ACC112 (cell line): ENCODE results near the gene MBLAC2.

Experiments used
- H2AFZ ChIP-seq: fragments of 200-600 bp; sonication (generic); one replicate; pipeline ENCODE4 v1.6.0; 2017; ENCODE audit warnings: antibody characterized with exemption, low read length; ENCODE audit not compliant: unreplicated experiment
- H3K27ac ChIP-seq: fragments of 200-600 bp; sonication (generic); 2 replicates; pipeline ENCODE4 v1.5.1; 2014; ENCODE audit warnings: low read depth, mild to moderate bottlenecking, antibody characterized with exemption, low read length, moderate library complexity
- H3K27me3 ChIP-seq: fragments of 200-600 bp; sonication (generic); 2 replicates; pipeline ENCODE4 v1.6.1; 2014; ENCODE audit warnings: mild to moderate bottlenecking, antibody characterized with exemption, low read length, moderate library complexity, mixed read lengths; ENCODE audit not compliant: insufficient read depth
- H3K36me3 ChIP-seq: fragments of 200-600 bp; sonication (generic); 2 replicates; pipeline ENCODE4 v1.6.1; 2016; ENCODE audit warnings: mild to moderate bottlenecking, antibody characterized with exemption, low read length, moderate library complexity, mixed read lengths; ENCODE audit not compliant: insufficient read depth
- H3K4me1 ChIP-seq: fragments of 200-600 bp; sonication (generic); one replicate; pipeline ENCODE4 v1.6.1; 2016; ENCODE audit warnings: low read length, mixed read lengths; ENCODE audit not compliant: insufficient read depth, unreplicated experiment, control insufficient read depth
- H3K4me3 ChIP-seq: fragments of 200-600 bp; sonication (generic); 2 replicates; pipeline ENCODE4 v1.5.1; 2014; ENCODE audit warnings: mild to moderate bottlenecking, low read depth, low read length
- H3K79me2 ChIP-seq: fragments of 200-600 bp; sonication (generic); one replicate; pipeline ENCODE4 v1.6.0; 2016; ENCODE audit warnings: low read length; ENCODE audit not compliant: control insufficient read depth, unreplicated experiment, insufficient read depth

Gene MBLAC2

GRCh38 chr5:90484540-90484939 is 10.0 kb upstream of the MBLAC2 start:
- H3K4me1 ChIP-seq: peaks cover 15% of the 10 kb centered on the region
- H3K27me3 ChIP-seq: no peaks in the 10 kb centered on the region
- H3K27ac ChIP-seq: no peak overlapping the region
- H2AFZ ChIP-seq: no peak overlapping the region
- peaks cover 6% of the 10 kb centered on the region; the same call in 1 of the 2 replicates for H3K36me3 ChIP-seq
- H3K4me3 ChIP-seq: no peak overlapping the region
- H3K79me2 ChIP-seq: no peaks in the 10 kb centered on the region

GRCh38 chr5:90483206-90483605 is 8.6 kb upstream of the MBLAC2 start:
- Histone ChIP-seq H3K27me3 (no peaks in the 10 kb centered on the region), H3K4me3 (no peak overlapping the region), H3K4me1 (peaks cover 12% of the 10 kb centered on the region), H2AFZ (no peak overlapping the region), H3K79me2 (no peaks in the 10 kb centered on the region), H3K27ac (no peak overlapping the region), H3K36me3 (peaks cover 6% of the 10 kb centered on the region; the same call in 1 of the 2 replicates)

GRCh38 chr5:90480699-90481098 is 6.1 kb upstream of the MBLAC2 start:
- no peak overlapping the region for H2AFZ ChIP-seq
- no peak overlapping the region for H3K4me3 ChIP-seq
- no peaks in the 10 kb centered on the region for H3K36me3 ChIP-seq
- H3K79me2 ChIP-seq: peaks cover 9% of the 10 kb centered on the region
- H3K4me1 ChIP-seq: peaks cover 18% of the 10 kb centered on the region
- H3K27me3 ChIP-seq: no peaks in the 10 kb centered on the region
- H3K27ac ChIP-seq: no peak overlapping the region

- Histone ChIP-seq H3K79me2 (peaks cover 16% of the 10 kb centered on the region), H3K4me1 (peaks cover 18% of the 10 kb centered on the region), H3K27ac (peak overlapping the region; percentile 19; the same call in 1 of the 2 replicates), H3K27me3 (no peaks in the 10 kb centered on the region), H3K36me3 (no peaks in the 10 kb centered on the region), H2AFZ (no peak overlapping the region), H3K4me3 (no peak overlapping the region)
These were observed 5.2 kb upstream of the MBLAC2 start for GRCh38 chr5:90479611-90480385.

GRCh38 chr5:90477621-90478215 is 3.1 kb upstream of the MBLAC2 start:
- Histone ChIP-seq H3K27ac (0 out of 2 replicates have a peak overlapping the region, but pooled peaks have one; percentile 2), H2AFZ (peak overlapping the region; percentile 69), H3K4me1 (peaks cover 13% of the 10 kb centered on the region), H3K4me3 (peak overlapping the region; percentile 62), H3K79me2 (peaks cover 25% of the 10 kb centered on the region), H3K36me3 (no peaks in the 10 kb centered on the region), H3K27me3 (no peaks in the 10 kb centered on the region)

- H3K79me2 ChIP-seq: peaks cover 31% of the 10 kb centered on the region
- 0 out of 2 replicates have a peak overlapping the region, but pooled peaks have one; percentile 2 for H3K27ac ChIP-seq
These were observed 2.5 kb upstream of the MBLAC2 start for GRCh38 chr5:90477073-90477472.

GRCh38 chr5:90476391-90476790 is 1.8 kb upstream of the MBLAC2 start:
- Histone ChIP-seq H3K79me2 (peaks cover 37% of the 10 kb centered on the region), H3K4me1 (peaks cover 19% of the 10 kb centered on the region), H3K27me3 (no peaks in the 10 kb centered on the region), H3K27ac (no peak overlapping the region), H2AFZ (no peak overlapping the region), H3K4me3 (peak overlapping the region; percentile 64; the same call in 1 of the 2 replicates), H3K36me3 (0 out of 2 replicates have a peak, but pooled peaks cover 4% of the 10 kb centered on the region)

More at GRCh38 chr5:90477073-90477472, 2.5 kb upstream of the MBLAC2 start:
- peaks cover 19% of the 10 kb centered on the region for H3K4me1 ChIP-seq
- no peaks in the 10 kb centered on the region for H3K27me3 ChIP-seq
- H3K4me3 ChIP-seq: peak overlapping the region; percentile 62
- H3K36me3 ChIP-seq: no peaks in the 10 kb centered on the region
- H2AFZ ChIP-seq: peak overlapping the region; percentile 71

- Histone ChIP-seq H3K27me3 (no peaks in the 10 kb centered on the region), H3K4me3 (peak overlapping the region; percentile 95), H3K4me1 (peaks cover 19% of the 10 kb centered on the region), H2AFZ (no peak overlapping the region), H3K27ac (no peak overlapping the region), H3K36me3 (0 out of 2 replicates have a peak, but pooled peaks cover 8% of the 10 kb centered on the region), H3K79me2 (peaks cover 44% of the 10 kb centered on the region)
These were observed 937 bp upstream of the MBLAC2 start for GRCh38 chr5:90475436-90475980.

GRCh38 chr5:90473396-90474234 is 956 bp downstream of the MBLAC2 start:
- H2AFZ ChIP-seq: peak overlapping the region; percentile 86
- H3K79me2 ChIP-seq: peaks cover 52% of the 10 kb centered on the region

GRCh38 chr5:90472783-90473395 is 1.7 kb downstream of the MBLAC2 start:
- H3K4me1 ChIP-seq: peaks cover 11% of the 10 kb centered on the region
- no peaks in the 10 kb centered on the region for H3K27me3 ChIP-seq
- H3K79me2 ChIP-seq: peaks cover 52% of the 10 kb centered on the region
- H3K36me3 ChIP-seq: 0 out of 2 replicates have a peak, but pooled peaks cover 11% of the 10 kb centered on the region
- H2AFZ ChIP-seq: peak overlapping the region; percentile 86
- peak overlapping the region; percentile 95 for H3K4me3 ChIP-seq
- no peak overlapping the region for H3K27ac ChIP-seq

More at GRCh38 chr5:90473396-90474234, 956 bp downstream of the MBLAC2 start:
- Histone ChIP-seq H3K27ac (no peak overlapping the region), H3K36me3 (0 out of 2 replicates have a peak, but pooled peaks cover 11% of the 10 kb centered on the region), H3K4me3 (peak overlapping the region; percentile 95), H3K27me3 (no peaks in the 10 kb centered on the region), H3K4me1 (peaks cover 11% of the 10 kb centered on the region)
